Medulla oblongata (tissue), 1 donor: ENCODE data around the gene TENM3.

ENCODE experiments used
- DNase-seq: peaks from one replicate; pipeline ENCODE4 v3.0.0-alpha.2; 2015; ENCODE audit errors: extremely low spot score

TENM3 gene

GRCh38 chr4:182400081-182400480, 156.9 kb downstream of the TENM3 start:
- no peak for DNase-seq

DNA sequence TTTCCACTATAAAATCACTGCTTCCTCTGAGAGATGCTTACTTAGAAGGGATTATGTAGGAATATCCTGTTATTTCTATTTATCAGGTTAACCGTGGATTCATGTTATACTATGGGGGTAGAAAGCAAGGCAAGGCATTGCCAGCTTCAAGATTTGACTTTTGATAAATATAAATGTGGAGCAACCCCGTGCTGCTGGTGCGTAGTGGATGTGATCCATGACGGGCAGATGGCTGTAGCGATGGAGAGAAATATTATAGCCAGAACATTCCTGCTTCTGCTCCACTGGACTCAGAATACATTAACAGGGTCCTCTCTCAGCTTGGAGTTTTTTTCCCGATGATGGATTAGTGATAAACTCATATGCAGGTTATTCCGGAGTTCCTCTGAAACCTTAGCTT, 157.6 kb downstream of the TENM3 start:
- no peak for DNase-seq

- DNase-seq, result no peak
Measured at GRCh38 chr4:182404376-182404775, 161.2 kb downstream of the TENM3 start.

DNA sequence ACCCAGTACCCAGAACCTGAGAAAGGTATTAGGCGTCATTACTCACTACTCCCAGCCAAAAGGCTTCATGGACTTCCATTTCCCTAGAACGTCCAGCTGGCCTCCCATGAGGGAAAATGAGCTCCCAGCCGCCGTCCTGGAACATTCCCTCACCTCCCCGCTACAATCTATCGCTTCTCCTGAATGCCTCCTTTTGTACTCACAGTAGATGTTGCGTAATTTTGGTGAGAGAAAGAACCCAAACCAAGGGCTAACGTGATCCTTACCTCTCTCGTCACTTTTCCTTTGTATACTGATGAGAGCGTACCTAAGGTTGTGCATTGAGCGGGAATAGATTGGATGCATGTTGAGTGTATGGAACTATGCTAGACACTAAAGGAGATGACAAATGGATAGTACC, 161.9 kb downstream of the TENM3 start:
- DNase-seq, result no peak

- no peak for DNase-seq
Measured at GRCh38 chr4:182409271-182409670, 166.1 kb downstream of the TENM3 start.

GRCh38 chr4:182411391-182411790, 168.2 kb downstream of the TENM3 start:
- no peak for DNase-seq

- no peak for DNase-seq
Measured at GRCh38 chr4:182413550-182413949, 170.3 kb downstream of the TENM3 start.

- DNase-seq, result no peak
Measured at GRCh38 chr4:182415116-182415515, 171.9 kb downstream of the TENM3 start.

DNA sequence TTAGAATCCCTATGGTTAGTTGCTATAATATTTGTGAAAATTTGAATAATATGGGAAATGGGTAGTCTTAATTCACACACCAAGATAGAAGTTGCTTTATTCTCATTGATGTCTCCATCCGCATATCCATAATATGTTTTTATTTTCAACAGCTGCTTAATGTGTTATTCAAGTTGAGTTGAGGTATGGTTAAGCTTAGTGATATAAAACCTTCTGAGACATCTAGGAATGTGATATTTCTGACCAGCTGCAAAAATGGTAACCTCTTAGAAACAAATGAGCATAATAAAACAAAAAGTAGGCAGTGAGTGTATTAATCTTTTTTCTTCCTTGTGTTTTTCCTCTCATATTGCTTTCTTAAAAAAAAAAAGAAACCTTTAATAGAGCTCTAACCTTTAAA, 172.9 kb downstream of the TENM3 start:
- DNase-seq, result no peak

DNA sequence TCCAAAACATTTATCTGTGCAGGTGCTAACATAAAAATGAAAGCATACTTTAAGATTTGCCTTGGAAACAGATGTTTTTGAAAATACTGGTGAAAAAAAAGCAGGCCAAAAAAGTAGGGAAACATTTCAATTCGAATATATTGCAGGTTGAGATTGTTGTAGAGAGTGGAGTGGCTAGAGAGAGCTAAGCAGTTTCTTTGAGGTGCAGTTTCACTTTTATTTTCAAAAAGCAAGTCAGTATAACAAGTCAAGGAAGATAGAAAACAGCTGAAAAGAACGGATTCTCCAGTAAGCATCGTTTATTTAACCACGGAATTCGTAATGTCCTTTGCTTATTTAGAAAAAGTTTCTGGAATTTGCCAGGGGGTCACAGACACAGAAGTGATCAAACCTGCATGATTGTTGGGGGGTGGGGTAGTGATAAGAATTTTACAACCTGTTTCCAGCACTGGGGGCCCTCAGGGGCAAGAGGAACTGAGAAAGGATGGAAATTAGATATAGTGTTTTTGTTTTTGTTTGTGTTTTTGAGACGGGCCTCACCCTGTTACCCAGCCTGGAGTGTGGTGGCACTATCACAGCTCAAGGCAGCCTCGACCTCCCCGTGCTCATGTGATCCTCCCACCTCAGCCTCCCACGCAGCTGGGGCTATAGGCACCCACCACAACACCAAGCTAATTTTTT, 175.0 kb downstream of the TENM3 start:
- DNase-seq, result no peak

DNA sequence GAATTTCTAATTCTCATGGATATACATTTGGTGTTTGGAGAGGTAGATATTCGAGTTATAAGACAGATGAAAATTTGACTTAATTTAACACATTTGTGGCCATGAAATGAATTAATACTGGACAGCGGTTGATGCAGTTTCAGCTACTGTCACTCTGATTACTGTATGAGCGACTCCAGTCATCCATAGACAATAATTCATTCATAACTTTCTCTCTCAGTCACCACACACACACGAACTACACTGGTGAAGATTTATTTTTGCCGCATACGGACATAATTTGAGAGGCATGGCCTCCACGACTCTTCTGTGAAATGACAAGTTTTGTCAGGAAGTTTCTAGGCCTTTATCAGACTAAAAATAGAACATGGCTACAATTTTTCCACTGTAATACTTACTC, 177.0 kb downstream of the TENM3 start:
- DNase-seq, result no peak

- DNase-seq, result no peak
Measured at GRCh38 chr4:182421753-182422152, 178.6 kb downstream of the TENM3 start.

- DNase-seq, result no peak
Measured at GRCh38 chr4:182425302-182425701, 182.1 kb downstream of the TENM3 start.

GRCh38 chr4:182426901-182427300, 183.7 kb downstream of the TENM3 start:
- no peak for DNase-seq

GRCh38 chr4:182427554-182427953, 184.4 kb downstream of the TENM3 start:
- DNase-seq, result no peak

DNA sequence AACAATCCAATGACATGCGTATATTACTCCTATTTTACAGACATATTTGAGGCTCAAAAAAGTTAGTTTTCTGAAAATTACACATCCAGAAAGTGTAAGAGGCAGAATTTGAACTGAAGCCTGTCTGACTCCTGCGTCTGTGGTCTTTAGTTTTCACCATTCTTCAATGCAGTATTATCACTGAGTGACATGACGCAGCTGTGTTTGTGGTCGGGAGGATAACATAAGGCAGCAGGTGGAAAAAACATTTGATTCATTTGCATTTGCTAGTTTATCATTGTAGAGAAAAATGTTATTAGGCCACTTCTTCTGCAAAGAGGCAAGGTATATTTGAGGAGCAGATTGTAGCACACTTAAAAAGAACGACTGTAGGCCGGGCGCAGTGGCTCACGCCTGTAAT, 186.7 kb downstream of the TENM3 start:
- DNase-seq, result no peak

- no peak for DNase-seq
Measured at GRCh38 chr4:182432819-182433218, 189.6 kb downstream of the TENM3 start.

DNA sequence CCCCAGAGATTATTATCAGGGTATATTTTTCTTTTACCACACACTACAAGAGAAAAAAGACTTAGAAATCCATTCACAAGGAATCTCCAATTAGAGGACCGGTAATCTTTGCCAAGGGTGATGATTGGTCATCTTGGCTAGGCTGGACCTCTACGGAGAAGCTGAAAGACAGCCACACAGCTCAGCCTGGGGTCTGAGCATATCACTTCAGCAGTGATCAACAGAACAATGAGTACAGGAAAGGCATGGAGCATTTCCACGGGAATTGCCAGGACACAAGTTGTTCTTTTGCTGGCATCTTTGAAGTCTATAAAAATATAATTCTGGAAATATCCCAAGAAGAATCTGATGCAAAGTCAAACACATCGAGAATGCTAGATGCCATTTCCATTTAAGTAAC, 191.5 kb downstream of the TENM3 start:
- DNase-seq, result no peak

DNA sequence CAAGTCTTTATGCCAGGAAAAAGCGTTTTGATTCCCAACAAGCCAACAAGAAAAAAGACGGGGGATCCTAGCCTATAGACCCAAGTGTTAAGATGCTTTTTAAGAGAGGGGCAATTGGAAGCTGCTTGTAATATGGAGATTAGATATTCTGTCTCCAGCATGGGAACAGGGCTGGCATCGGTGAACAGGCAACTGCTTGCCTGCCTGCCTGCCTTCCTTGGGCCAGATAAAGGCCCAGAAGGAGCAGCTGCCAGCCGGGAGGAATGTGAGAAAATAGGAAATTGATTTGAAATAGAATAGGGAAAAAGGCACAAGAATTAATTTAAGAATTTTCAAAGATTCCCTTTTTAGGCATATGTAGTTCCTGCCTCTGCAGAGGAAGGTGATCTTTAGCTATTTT, 192.2 kb downstream of the TENM3 start:
- no peak for DNase-seq

- DNase-seq, result no peak
Measured at GRCh38 chr4:182443070-182443469, 199.9 kb downstream of the TENM3 start.

DNA sequence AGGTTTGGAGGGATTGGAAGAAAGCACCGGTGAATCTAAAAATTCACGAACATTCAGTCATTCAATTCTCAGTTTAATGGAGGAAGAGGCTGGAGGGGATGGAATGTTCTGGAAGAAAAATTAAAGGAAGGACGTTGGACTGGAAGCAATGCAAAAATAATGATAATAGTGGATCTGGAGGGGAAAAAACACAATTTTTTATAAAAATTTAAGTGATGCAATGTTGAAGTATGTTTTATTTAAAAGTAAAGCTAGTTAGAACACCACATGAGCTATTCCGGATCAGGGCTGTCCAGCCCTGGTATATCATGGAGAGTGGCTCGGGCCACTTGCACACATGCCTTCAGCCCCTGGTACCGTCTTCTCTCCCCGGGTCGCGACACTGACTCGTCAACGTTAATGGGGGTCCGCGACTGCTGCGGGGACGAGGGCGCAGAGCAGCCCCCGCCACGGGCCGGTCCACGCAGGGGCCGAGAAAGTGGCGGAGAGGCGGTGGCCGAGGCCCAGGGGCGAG, 204.6 kb downstream of the TENM3 start:
- peak; percentile 36 for DNase-seq

GRCh38 chr4:182448281-182449151, 205.3 kb downstream of the TENM3 start:
- DNase-seq, result peak; percentile 71
